Measurements from ENCODE around the gene SKIC2. TPM values are rescaled to one million over a fixed set of nuclear protein-coding genes. Genes with fewer than 3 reads are reported as not detected.

SKIC2 gene
- total and polyA plus RNA-seq, 11 donors, result 24.5 to 51.8 (median 35.1) TPM

GRCh38 chr6:31952890-31953289, 6.1 kb upstream of the SKIC2 start:
- intact Hi-C loops (cut with DNase I), result loop anchor here (1.0 to 10.0 kb wide), 8 partner anchors 48 to 408 kb away; partner anchors contain the start of genes LY6G5C (in 9 of the 10), ZBTB12 (in 5 of the 10), ATP6V1G2 (in 3 of the 10) and DDX39B (in 3 of the 10)
- Histone ChIP-seq H3K27ac (peak overlapping the region in 1 of 12 donors; percentile 21), H3K36me3 (peaks cover 0 to 73% (median 60%) of the 10 kb centered on the region in 9 donors), H3K9me3 (no peaks in the 10 kb centered on the region), H3K4me1 (peaks cover 0 to 9% (median 5%) of the 10 kb centered on the region in 12 donors), H3K4me3 (no peak overlapping the region), H3K27me3 (no peaks in the 10 kb centered on the region)
- no peak for ATAC-seq
- 72 to 82% (median 77%) methylated on average over 5 of the region's 5 CpGs for WGBS, 4 donors
- TF ChIP-seq POLR2A (IDR thresholded peaks at IDR 0.05) (no peak), CTCF (IDR thresholded peaks at IDR 0.05) (no peak)
- no peak for DNase-seq

GRCh38 chr6:31954511-31954910, 4.5 kb upstream of the SKIC2 start:
- intact Hi-C loops (cut with DNase I), result loop anchor here (5.0 to 10.0 kb wide), 6 partner anchors 50 to 410 kb away; partner anchors contain the start of genes LY6G5C (in 7 of the 10), ZBTB12 (in 5 of the 10), ATP6V1G2 (in 3 of the 10) and DDX39B (in 3 of the 10)
- WGBS, 4 donors, result 96 to 97% (median 97%) methylated on average over 28 of the region's 28 CpGs
- peaks cover 0 to 73% (median 60%) of the 10 kb centered on the region in 9 donors for H3K36me3 ChIP-seq
- TF ChIP-seq POLR2A (IDR thresholded peaks at IDR 0.05) (no peak), CTCF (IDR thresholded peaks at IDR 0.05) (no peak)
- H3K27ac ChIP-seq, result no peak overlapping the region
- peaks cover 0 to 19% (median 15%) of the 10 kb centered on the region in 12 donors for H3K4me1 ChIP-seq
- no peak overlapping the region for H3K4me3 ChIP-seq
- DNase-seq (no peak), ATAC-seq (no peak)
- H3K9me3 ChIP-seq, result no peaks in the 10 kb centered on the region
- H3K27me3 ChIP-seq, result no peaks in the 10 kb centered on the region

GRCh38 chr6:31956796-31957195, 2.2 kb upstream of the SKIC2 start:
- no peak for DNase-seq
- no peak for TF ChIP-seq POLR2A (IDR thresholded peaks at IDR 0.05)
- no peak for TF ChIP-seq CTCF (IDR thresholded peaks at IDR 0.05)
- Histone ChIP-seq H3K27ac (no peak overlapping the region), H3K9me3 (no peaks in the 10 kb centered on the region), H3K27me3 (no peaks in the 10 kb centered on the region), H3K4me1 (peaks cover 0 to 23% (median 18%) of the 10 kb centered on the region in 12 donors), H3K36me3 (peaks cover 0 to 78% (median 73%) of the 10 kb centered on the region in 9 donors), H3K4me3 (no peak overlapping the region)
- intact Hi-C loops (cut with DNase I), result loop anchor here in 8 of 10 donors (5.0 to 10.0 kb wide), 5 partner anchors 52 to 412 kb away; partner anchors contain the start of genes ATP6V1G2 (in 3 of the 8), DDX39B (in 3 of the 8), LY6G5C (in 3 of the 8) and NFKBIL1 (in 3 of the 8)
- no peak for ATAC-seq
- WGBS, 4 donors, result 65 to 98% (median 93%) methylated on average over 3 of the region's 3 CpGs

DNA sequence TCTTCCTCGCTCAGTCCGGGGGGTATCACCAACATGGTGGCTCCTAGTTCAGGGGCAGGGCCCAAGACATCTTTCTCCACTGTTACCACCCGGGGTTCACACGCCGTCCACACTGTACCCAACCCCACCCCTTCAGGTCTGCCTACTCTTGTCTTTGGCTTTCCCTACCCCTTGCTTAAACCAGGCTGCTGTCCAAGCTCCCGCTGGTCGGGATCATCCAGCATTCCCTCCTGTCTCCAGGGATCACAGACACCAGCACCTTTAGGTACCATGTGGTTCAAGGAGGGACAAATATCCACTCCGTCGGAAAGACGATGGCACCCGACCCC, 599 bp upstream of the SKIC2 start:
- Histone ChIP-seq H3K9me3 (no peaks in the 10 kb centered on the region), H3K4me1 (peaks cover 0 to 23% (median 18%) of the 10 kb centered on the region in 12 donors), H3K36me3 (peaks cover 0 to 78% (median 73%) of the 10 kb centered on the region in 9 donors), H3K27me3 (no peaks in the 10 kb centered on the region), H3K4me3 (peak overlapping the region; percentile 70 to 99 (median 87)), H3K27ac (peak overlapping the region; percentile 35 to 95 (median 83))
- no peak for TF ChIP-seq CTCF (IDR thresholded peaks at IDR 0.05)
- TF ChIP-seq POLR2A (IDR thresholded peaks at IDR 0.05), result no peak
- intact Hi-C loops (cut with DNase I), result loop anchor here in 8 of 10 donors (5.0 to 10.0 kb wide), 5 partner anchors 54 to 414 kb away; partner anchors contain the start of genes ATP6V1G2 (in 3 of the 8), DDX39B (in 3 of the 8), LY6G5C (in 3 of the 8) and NFKBIL1 (in 3 of the 8)
- DNase-seq, result no peak
- WGBS, 4 donors, result 7 to 11% (median 8%) methylated on average over 11 of the region's 11 CpGs
- peak in 2 of 4 donors; percentile 0 to 10 for ATAC-seq
